ENCODE results near the gene AVP.
"Not testable (repeated sequence)": the region's sequence is repeated elsewhere in the genome, so short reads cannot be mapped to it uniquely, and the experiment has no call there.

AVP gene

GRCh38 chr20:3082955-3083952, 1.3 kb downstream of the AVP start:
- DNase-seq, result no peak

DNA sequence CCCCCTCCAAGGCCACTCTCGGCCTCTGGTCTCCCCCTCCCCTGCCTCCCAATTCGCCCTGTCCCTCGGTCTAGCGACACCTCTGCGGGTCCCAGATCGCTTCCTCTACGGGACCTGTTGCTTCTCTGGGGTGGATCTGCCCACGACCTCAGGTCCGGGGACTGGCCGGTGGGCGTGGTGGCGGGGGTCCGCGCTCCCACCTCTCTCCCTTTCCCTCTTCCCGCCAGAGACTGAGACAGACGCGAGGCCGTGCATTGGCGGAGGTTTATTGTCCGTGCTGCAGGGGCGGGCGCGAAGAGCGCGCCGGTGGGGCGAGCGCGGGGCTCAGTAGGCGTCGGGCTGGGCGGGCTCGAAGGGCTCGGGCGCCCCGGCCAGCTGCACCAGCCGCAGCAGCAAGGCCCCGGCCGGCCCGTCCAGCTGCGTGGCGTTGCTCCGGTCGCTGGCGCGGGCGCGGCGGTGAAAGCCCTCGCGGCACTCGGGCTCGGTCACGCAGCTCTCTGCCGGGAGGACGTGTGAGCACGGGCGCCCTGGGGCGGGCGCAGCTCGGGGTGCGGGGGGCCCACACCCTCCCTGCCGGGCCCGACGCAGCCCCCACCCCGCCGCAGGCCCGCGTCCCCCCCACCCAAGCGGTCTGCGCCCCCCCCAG, 2.1 kb downstream of the AVP start:
- no peak for DNase-seq

DNA sequence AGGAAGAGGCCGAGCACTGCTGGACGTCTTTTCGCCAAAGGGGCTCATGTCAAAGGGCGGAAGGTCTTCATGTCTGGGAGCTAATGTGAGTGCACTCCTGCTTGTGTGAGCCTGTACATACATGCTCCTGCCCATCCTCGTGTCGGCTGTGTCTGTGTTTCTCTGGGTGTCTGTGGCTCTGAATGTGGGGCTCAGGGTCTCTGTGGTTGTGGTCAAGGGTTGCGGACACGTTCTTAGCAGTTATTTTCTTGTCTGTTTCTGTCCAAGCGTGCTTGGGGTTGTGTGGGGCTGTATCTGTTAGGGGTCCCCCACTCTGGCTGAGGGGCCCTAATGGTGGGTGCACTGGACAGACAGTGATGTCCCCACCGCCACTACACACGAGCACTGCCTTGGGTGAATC, 2.9 kb downstream of the AVP start:
- DNase-seq, result no peak

DNA sequence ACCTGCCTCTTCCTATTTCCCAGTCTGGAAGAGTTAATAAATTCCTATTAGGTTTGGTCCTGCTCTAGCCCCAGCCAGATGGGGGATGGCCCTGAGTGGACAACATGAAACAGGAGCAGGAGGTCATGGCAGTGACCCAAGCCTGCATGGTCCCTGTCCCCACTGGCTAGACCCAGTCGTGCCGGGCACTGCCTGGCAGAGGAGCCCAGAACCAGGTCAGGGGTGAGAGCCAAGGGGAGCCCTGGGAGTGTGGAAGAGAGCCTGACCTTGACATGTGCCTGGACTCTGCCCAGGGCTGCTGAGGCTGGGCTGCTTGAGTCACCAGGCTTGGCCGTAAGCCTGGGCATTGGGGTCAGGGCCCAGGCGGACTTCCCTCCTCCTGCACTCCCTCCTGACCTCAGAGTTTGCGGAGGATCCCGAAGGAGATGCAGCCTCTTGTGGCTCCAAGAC, 3.6 kb downstream of the AVP start:
- no peak for DNase-seq

GRCh38 chr20:3077618-3078134, 6.8 kb downstream of the AVP start:
- peak; percentile 43 for DNase-seq

GRCh38 chr20:3075315-3075714, 9.2 kb downstream of the AVP start:
- not testable (repeated sequence) for DNase-seq

- DNase-seq, result peak; percentile 36
These were observed 9.7 kb downstream of the AVP start for GRCh38 chr20:3074812-3075211.

DNA sequence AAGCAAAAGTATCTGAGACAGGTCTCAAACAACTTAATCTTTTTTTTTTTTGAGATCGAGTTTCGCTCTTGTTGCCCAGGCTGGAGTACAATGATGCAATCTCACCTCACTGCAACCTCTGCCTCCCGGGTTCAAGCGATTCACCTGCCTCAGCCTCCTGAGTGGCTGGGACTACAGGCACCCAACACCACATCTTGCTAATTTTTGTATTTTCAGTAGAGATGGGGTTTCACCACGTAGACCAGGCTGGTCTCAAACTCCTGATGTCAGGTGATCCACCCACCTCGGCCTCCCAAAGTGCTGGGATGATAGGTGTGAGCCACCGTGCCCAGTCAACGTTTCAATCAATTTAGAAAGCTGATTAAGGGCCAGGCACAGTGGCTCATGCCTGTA, 11.3 kb downstream of the AVP start:
- DNase-seq, result not testable (repeated sequence)

DNA sequence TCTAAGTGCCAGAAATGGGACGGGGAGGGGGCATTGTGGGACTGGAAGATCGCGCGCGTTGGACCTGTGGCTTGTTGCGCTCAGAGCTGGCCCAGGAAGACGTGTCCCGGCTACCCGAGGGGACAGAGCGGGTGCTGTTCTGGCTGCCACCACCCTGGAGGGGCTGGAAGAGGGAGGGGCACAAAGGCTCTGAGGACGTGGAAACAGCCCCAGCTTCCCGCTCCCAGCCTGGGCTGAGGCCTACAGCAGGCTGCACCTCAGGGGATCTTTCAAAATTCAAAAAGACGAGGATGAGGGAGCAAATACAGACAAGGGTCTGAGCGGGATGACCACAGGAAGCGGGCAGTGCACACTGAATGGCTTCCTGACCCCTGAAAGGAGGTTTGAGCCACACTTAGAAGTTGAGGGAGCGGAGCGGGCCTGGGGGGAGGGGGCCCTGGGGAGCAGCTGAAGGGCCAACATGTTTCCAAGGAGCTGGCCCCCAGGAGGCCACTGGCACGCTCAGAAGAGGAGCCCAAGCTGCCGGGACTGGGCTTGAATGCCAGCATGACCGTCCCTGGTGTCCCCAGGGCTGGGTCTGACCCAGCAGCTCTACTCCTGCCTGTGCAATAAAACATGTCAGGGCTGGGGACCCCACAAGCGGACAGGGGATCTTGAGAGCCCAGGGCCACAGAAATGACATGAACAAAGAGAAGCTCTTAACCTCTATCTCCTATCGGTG, 11.8 kb downstream of the AVP start:
- DNase-seq, result no peak

- DNase-seq, result peak; percentile 27
These were observed 12.7 kb downstream of the AVP start, which contains the start of gene OXT for GRCh38 chr20:3071610-3072529. OXT (plus strand) TSS chr20:3071620; CDS start chr20:3071656, 36 bp downstream.

DNA sequence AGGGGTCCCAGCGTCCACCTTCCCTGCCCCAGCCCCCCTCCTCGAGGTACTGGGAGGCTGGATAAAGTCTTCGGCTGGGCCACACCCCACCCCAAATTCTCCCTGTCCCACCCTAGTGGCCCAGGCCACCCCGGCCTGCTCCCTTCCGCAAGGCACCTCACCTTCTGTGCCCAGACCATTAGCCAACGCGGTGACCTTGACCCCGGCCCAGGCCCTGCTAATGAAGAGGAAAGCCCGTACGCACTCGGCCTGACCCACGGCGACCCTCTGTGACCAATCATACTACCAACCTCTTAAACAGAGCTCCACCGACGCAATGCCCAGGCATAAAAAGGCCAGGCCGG, 13.3 kb downstream of the AVP start:
- DNase-seq, result no peak

GRCh38 chr20:3070725-3071124, 13.8 kb downstream of the AVP start:
- DNase-seq, result no peak

GRCh38 chr20:3068986-3069900, 15.3 kb downstream of the AVP start:
- DNase-seq, result peak; percentile 26

GRCh38 chr20:3068075-3068474, 16.4 kb downstream of the AVP start:
- DNase-seq, result no peak

DNA sequence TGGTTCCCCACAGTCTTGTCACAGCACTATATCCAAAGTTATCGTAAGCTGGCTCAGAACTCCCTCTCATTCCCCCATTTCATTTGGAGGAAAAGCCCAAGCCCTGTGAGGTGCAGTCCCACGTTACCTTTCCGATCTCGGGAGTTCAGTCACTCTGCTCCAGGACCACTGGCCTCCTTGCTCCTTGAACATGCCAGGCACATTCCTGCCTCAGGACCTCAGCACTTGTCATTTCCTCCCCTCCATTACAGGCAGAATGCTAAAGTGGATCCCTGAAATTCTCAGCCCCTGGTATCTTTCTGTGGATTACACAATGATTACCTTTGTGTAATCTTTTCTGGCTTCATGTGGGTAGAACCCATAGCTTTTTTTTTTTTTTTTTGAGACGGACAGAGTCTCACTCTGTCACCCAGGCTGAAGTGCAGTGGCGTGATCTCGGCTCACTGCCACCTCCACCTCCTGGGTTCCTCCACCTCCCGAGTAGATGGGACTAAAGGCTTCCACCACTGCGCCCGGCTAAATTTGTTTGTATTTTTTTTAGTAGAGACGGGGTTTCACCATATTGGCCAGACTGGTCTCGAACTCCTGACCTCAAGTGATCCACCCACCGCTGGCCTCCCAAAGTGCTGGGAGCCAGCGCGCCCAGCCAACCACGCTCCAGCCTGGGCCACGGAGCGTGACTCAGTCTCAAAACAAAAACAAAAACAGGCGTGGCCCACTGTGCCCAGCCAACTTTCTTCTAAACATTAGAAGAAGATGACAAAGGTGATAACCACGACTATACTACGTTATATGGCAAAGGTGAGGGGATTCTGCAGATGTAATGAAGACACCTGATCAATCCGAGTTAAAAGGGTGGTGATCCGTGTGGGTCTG, 17.1 kb downstream of the AVP start:
- DNase-seq, result no peak

- DNase-seq, result not testable (repeated sequence)
These were observed 20.4 kb downstream of the AVP start for GRCh38 chr20:3064119-3064518.

- DNase-seq, result no peak
These were observed 25.0 kb downstream of the AVP start for GRCh38 chr20:3059489-3059888.

DNA sequence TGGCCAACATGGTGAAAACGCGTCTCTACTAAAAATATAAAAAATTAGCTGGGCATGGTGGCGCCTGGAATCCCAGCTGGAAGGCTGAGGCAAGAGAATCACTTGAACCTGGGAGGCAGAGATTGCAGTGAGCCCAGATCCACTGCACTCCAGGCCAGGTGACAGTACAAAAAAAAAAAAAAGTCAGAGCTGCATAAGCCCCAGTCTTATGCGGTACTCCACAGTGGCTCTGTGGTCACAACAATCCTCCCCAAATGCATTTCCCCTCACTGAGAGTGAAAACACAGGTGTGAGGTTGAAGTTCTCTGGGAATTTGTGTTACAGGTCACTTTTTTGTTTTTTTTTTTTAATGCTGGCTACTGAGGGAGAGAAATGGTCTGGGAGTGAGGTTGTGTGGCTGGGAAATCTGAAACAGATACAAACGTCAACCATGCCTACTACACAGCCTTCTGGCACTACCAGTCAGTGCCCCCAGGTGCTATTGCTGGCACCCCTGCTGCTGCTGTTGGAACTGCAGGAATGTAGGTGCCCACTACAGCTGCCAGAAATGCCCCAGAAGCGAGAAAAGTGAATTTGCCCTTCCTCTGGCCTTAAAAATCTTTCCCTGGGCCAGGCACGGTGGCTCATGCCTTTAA, 33.0 kb downstream of the AVP start:
- no peak for DNase-seq

All from inflammatory macrophage treated with lipopolysaccharide for 4 hours (primary cell).